HTR-8/SVneo (cell line): Measurements from ENCODE around the gene MMP24.
"Not testable (repeated sequence)": the region's sequence is repeated elsewhere in the genome, so short reads cannot be mapped to it uniquely, and the experiment has no call there.

Experiments
- DNase-seq: peaks from one replicate; pipeline ENCODE4 v3.0.0; 2011; ENCODE audit warnings: low spot score, mixed read lengths; ENCODE audit not compliant: insufficient read length
- FAIRE-seq: peaks from 2 replicates; lab custom pipeline; 2011; peaks lifted over from hg19 to GRCh38; lab: Jason Lieb, UNC

The MMP24 gene

GRCh38 chr20:35303735-35304491 lies 77.4 kb downstream of the MMP24 start:
- DNase-seq (peak; percentile 87), FAIRE-seq (peak; percentile 54)

- DNase-seq (no peak), FAIRE-seq (no peak)
Measured at GRCh38 chr20:35304956-35305355, 78.5 kb downstream of the MMP24 start.

- FAIRE-seq (peak; percentile 96), DNase-seq (peak; percentile 98)
Measured at GRCh38 chr20:35305682-35306556, 79.4 kb downstream of the MMP24 start.

- peak; percentile 63 for DNase-seq
- FAIRE-seq: peak; percentile 70
Measured at GRCh38 chr20:35306931-35307517, 80.5 kb downstream of the MMP24 start.

GRCh38 chr20:35307666-35308653 lies 81.5 kb downstream of the MMP24 start:
- no peak for FAIRE-seq
- no peak for DNase-seq

GRCh38 chr20:35311409-35311808 lies 84.9 kb downstream of the MMP24 start:
- no peak for DNase-seq

GRCh38 chr20:35311822-35312221 lies 85.3 kb downstream of the MMP24 start:
- DNase-seq (no peak), FAIRE-seq (no peak)

More at GRCh38 chr20:35311409-35311808, 84.9 kb downstream of the MMP24 start:
- FAIRE-seq: no peak

- peak; percentile 95 for FAIRE-seq
- peak; percentile 71 for DNase-seq
Measured at GRCh38 chr20:35312318-35312717, 85.8 kb downstream of the MMP24 start.

- FAIRE-seq (no peak), DNase-seq (no peak)
Measured at GRCh38 chr20:35314816-35315631, 88.5 kb downstream of the MMP24 start.

GRCh38 chr20:35315632-35316020 lies 89.1 kb downstream of the MMP24 start:
- FAIRE-seq, DNase-seq: not testable (repeated sequence)

- FAIRE-seq (no peak), DNase-seq (no peak)
Measured at GRCh38 chr20:35316086-35316485, 89.6 kb downstream of the MMP24 start.

GRCh38 chr20:35317416-35318210 lies 91.1 kb downstream of the MMP24 start:
- peak; percentile 26 for FAIRE-seq
- DNase-seq: no peak

GRCh38 chr20:35318502-35319157 lies 92.1 kb downstream of the MMP24 start:
- DNase-seq (peak; percentile 77), FAIRE-seq (peak; percentile 91)

GRCh38 chr20:35319192-35319870 lies 92.8 kb downstream of the MMP24 start:
- no peak for FAIRE-seq
- DNase-seq: no peak

- DNase-seq: peak; percentile 66
- FAIRE-seq: peak; percentile 74
Measured at GRCh38 chr20:35319871-35320197, 93.3 kb downstream of the MMP24 start.

GRCh38 chr20:35320396-35321126 lies 94.1 kb downstream of the MMP24 start:
- FAIRE-seq (peak; percentile 85), DNase-seq (peak; percentile 71)
